Suppressor macrophage treated with lipopolysaccharide for 4 hours (primary cell): ENCODE measurements around the gene MAGI1.
"Not testable (repeated sequence)": the region's sequence is repeated elsewhere in the genome, so short reads cannot be mapped to it uniquely, and the experiment has no call there.

Experiments used
- DNase-seq: peaks from one replicate; pipeline ENCODE4 v3.0.0-alpha.2; 2020

MAGI1 gene

DNA sequence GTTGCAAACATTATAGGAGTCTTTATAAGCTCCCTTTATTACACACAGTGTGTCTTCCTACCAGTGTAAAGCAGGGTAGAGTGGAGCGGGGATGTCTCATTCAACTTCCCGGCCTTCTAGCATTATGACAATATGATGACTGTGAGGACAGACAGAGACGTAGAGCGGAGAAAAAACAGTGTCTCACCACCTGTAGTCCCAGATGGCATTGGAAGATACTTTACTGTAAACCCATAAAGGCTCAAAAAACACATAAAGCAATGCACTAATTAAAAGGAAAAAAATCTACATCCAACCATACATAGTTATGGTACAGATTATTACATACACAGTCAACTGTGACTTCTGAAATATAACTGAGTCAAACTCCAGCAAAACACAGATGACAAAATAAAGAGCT lies 383.7 kb downstream of the MAGI1 start:
- no peak for DNase-seq

DNA sequence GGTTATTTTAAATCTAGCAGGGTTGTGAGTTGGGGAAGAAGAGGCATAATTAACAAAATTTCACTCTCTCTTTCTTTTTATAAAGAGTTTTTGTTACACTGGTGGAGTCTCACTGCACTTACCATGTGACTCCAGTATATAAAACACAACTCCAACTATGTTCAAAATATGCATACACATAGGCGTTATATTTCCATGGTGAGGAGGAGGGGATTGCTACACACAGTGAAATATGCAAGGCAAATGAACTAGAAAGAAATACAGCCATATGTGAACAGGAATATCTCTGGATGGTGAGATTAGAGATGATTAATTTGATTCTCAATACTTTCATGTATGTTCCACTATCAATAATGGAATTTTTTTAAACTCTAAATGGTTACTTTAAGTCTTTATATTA lies 385.0 kb downstream of the MAGI1 start:
- no peak for DNase-seq

DNA sequence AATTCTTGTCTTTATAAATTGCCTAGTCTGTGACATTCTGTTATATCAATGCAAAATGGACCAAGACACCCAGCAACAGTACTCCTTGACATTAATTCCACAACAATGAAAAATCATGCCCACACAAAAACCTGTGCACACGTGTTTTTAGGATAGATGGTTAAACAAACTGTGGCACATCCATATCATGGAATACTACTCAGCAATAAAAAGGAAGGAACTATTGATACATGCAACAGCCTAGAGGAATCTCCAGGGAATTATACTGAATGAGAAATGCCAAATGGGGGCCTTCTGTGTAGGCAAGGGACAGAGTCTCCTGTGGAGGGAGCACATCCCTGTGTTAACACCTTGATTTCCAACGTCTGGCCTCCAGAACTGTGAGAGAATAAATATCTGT lies 388.5 kb downstream of the MAGI1 start:
- no peak for DNase-seq

DNA sequence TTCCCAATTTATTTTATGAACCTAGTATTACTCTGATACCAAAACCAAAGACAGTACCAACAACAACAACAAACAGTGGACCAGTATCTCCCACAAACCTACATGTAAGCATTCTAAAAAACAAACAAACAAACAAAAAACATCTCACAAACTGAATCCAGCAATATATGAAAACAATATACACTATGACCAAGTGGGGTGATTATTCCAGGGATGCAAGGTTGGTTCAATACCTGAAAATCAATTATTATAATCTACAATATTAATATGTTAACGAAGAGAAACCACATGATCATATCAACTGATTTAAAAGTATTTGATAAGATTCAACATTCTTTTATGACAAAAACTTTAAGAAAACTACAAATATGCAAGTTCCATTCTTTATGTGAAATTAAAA lies 391.3 kb downstream of the MAGI1 start:
- no peak for DNase-seq

DNA sequence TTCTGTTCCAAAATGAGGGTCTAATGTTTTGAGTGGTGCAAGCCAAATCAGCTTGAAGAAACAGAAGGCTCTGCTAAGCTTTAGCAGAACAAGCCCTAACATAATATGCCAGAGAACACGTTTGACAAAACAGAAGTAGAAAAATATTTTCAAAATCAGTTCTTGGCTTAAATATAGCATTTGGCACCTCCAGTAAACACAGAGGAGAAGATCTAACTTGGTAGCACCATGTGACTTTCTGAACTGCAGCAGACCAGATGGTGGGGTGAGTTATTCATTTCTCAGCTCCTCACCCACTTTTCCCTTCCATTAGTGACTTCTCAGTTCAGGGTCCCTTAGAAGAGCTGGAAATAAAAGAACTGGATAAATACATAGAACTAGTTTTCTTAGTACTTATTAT lies 395.8 kb downstream of the MAGI1 start:
- DNase-seq = no peak

DNA sequence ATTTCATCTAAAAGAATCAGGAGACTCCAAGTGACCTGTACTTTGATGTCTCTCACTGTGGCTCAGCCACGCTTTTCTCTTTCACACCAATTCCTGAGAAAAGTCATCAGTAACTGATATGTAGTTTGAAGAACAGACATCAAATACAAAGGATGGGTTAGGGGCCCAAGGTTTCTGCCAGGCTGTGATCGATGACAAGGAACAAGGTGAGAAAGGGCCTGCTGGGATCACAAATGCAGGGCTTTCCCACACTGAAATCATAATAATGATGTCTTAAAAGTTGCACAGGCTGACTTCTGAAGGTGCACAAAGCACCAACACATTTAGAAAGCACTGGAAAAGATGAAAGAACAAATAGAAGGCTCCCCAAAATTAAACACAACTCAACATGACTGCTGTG lies 396.9 kb downstream of the MAGI1 start:
- DNase-seq = no peak

DNA sequence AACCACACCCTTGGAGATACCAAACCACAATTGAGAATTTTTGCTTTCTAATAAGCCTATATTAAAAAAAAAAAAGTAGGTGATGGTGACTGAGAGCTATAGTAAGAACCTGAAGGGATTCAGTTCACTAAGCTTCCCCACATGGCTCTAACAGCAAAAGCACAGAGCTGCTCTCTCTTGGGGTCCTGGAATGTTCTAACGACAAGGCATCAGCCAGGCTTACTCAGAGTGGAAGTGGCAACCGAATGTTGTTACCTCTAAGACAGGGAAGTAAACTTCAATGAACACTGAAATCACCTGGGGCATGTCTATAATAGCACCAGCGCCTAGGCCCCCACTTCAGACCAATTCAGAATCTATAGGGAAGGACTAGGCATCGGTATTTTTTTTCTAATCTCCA lies 397.7 kb downstream of the MAGI1 start:
- no peak for DNase-seq

DNA sequence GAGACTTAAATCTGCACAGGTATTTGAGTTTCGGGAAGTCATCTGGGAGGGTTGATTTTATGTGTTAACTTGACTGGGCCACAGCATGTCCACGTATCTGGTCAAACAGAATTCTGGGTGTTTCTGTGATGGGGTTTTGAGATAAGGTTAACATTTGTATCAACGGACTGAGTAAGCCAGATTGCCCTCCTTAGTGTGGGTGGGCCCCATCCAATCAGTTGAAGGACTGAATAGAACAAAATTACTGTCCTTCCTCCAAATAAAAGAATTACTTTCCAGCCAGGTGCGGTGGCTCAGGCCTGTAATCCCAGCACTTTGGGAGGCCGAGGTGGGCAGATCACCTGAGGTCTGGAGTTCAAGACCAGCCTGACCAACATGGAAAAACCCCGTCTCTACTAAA lies 399.3 kb downstream of the MAGI1 start:
- DNase-seq = no peak

DNA sequence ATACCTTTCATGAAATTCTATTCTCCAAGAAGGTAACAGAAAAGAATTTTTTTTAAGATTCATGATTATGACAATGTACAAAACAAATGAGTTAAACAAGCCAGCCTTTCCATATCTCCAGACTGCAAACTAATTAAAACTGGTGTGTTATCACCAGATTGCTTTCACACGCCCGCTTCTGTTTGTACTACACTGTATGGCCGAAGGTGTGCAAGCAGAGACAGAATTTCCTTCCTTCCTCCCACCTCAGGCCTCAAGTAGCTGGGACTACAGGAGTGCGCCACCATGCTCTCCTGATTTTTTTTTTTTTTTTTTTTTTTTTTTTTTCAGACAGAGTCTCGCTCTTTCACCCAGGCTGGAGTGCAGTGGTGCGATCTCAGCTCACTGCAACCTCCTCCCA lies 400.4 kb downstream of the MAGI1 start:
- no peak for DNase-seq

DNA sequence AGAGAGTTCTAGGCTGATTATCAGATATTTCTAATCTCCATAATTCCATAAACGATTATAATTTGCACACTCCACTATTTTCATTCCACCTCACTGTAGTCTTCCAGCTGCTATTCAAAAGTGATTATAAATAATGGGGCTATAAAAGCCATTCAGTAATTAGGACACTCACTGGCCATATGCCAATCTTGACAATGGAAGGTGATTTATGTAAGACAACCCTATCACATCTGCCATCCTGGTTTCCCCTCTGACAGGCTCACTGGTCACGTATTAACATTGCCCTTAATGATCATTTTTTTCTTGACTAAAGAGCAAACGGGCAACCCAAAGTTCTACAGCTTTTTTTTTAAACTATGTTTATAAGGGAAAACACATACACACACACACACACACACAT lies 402.4 kb downstream of the MAGI1 start:
- DNase-seq = no peak

DNA sequence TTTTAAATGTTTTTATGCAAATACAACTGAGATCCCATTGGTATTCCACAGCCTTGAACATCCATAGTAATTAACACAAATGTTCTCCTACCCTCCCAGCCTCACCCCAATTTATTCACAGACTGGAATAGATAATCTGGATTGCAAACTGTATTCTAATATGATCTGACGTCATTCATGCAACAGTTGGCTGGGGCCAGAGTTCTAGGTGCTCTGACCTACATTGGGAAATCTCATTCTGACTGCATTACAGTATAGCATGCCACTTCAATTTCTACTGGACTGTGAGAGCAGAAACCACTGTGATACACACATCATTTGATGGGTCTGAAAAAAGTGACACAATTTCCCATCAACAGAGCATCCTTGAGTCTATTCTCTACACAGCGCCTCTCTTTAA lies 403.1 kb downstream of the MAGI1 start:
- no peak for DNase-seq

DNA sequence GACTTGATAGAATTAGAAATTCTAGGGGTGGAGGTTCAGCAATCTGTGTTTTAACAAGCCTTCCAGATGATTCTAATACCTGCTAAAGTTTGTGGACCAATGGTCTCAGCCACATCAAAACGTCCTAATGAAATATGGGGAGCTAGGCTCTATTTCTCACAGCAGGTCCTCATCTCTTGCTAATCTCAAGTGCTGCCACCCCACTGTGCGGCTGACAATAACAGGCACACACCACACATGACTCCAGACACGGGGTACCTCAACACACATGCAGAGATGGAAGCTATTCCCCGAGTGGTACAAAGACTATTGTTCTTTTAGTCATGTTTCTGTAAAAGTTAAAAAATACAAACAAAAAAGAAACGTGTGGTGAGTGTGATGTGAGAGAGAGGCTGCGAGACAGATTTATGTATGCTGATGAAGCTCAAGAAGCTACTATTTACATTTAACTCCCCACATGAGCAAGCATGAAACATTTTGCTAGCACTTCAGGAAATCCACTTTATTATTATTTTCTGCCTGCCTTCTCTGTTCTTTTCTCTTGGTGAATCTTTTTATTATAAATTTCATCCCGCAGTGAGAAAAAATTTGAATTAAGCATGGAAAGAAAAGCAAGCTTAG lies 405.6 kb downstream of the MAGI1 start:
- no peak for DNase-seq

DNA sequence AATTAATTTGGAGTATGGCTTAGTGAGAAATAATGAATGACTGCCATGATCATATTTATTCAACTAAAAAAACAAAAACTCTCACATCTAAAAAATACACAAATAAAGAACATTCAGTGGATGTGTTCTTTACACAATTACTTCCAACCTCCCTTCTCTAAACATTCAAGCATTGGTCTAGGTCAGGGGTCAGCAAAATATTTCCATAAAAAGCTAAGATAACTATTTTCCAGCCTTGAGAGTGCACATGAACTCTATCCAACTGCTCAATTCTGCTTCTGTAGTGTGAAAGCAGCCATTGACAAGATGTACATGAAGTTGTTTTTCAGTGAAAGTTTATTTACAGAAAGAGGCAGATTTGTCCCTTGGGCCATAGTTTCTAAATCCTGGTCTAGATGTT lies 406.3 kb downstream of the MAGI1 start:
- no peak for DNase-seq

DNA sequence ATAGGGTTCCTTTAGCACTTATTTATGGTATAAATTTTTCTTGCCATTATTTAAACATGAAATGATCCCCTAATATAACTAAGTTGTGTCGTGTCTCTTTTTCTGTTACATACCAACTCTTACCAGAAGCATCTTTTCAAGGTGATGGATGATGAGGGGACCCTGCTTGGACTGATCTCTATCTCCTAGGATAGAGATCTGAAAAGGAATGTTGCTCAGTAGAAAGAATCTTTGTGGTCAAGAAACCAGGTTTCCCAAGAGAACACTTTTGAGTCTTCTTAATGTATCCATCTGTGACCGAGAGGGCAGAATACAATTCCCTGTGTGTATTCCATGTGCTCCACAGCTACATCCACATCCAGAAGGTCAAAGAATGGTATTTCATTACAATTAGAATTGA lies 409.7 kb downstream of the MAGI1 start:
- DNase-seq = no peak

DNA sequence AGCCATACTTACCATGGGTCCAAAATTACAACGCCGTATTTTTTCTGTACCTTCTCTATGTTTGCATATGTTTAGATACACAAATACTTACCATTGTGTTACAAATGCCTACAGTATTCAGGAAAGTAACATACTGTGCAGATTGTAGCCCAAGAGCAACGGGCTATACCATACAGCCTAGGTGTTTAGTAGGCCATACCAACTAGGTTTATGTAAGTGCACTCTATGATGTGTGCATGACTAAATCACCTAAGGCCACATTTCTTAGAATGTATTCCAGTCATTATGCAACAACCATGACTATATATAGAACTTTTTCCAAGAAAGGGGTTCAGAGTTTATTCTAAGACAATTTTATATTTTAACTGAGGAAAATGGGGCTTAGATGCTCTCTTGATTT lies 411.7 kb downstream of the MAGI1 start:
- DNase-seq = no peak

DNA sequence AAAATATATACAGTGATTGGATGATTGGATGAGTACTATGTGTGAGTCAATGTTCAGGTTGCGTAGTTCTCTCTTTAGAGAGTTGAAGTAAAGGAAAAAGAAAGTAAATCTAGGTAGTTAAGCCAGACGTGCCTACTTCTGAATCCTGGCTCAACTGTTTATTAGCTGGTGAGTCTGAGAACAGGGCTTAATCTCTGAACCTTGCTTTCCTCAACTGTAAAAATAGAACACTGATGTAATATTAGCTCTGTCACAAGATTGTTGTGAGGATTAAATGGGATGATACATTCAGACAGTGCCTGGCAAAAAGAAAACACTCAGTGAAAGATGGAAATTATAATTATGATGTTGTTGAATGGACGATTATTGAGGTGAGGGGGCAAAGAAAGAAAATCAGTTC lies 413.4 kb downstream of the MAGI1 start:
- DNase-seq = no peak

DNA sequence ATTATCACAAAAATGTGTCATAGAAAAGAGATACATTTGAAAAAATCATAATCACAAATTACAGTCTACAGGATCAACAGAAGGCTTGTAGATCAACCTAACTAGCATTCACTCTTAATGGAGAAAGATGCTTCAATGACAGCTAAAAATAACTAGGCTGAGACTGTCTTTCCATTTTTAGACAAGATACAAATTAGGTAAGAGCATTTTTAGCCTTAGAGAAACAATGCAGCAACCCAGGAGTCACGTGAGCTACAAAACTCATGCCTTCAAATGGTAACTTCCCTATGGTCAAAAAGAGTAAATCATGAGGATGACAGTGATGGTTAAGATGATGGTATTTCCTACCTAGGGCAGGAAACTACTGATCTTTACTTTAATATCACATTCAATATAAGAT lies 415.4 kb downstream of the MAGI1 start:
- DNase-seq = no peak

DNA sequence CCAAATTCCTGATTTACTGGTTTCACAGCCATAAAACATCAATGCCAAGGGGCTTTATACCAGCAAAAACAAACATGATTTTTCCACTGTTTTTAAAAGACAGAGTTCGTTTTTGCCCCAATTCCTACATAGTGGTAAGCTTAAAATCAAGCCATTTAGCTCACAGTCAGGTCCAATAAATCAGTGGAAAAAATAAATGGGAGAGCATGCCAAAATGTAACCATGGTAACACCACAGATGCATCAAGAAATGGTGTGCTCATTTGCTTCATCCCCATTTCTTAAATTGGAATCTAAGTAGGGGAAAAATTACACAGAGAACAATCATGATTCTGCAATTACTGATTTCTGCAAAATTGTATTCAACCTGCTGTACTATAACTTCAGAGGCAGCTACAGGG lies 418.8 kb downstream of the MAGI1 start:
- DNase-seq = no peak

DNA sequence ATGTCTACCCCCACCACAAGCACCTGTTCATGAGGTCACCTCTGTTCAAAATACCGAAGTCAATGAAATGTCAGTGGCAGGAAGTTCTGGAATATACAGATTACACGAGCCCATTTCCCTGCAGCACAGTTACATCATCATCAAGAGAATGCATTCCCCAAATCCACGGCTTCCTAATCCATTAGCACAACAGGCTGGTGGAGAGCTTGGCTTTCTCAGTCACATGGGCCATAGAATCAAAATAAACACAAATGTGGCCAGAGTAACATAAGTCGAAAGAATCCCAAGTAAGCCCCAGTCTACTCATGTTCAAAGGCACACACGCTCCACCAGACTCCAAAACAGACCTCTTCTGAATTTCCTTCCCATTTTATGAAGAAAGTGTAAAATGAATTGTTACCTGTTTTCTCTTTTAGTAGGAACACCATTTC lies 419.3 kb downstream of the MAGI1 start:
- DNase-seq = no peak

DNA sequence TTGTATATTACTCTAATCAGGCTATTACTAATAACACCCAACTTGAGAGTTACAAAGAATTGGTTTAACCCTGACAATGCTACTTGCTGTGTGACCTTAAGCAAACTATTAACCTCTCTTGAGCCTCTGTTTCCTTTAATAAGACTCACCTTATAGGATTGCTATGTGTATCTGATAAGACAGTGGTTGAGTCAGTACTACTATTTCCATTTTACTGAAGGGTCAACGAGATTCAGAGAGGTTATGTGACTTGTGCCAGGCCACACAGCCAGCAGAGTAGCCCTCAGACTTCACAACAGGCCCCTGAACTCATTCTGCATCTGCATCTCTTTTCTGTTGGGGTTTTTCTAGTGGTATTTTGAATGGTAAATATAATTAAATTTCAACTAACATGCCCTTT lies 420.1 kb downstream of the MAGI1 start:
- no peak for DNase-seq

DNA sequence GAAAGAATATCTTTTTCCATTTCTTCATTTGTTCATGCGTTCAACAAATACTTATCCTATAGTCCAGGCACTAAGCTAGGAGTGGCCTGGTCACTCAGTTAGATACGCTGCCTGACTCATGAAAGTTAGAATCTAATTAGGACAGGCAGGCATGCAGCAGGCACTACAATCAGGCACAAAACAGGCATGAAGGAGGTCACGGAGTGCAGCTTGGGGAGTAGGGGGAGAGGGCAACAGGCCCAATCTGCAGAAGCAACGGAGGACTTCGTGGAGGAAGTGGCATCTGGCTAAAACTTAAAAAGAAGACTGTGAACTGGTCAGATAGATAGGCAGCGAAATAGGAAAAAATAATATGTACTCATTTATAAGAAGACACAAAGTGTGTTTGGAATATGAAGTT lies 420.9 kb downstream of the MAGI1 start:
- no peak for DNase-seq

DNA sequence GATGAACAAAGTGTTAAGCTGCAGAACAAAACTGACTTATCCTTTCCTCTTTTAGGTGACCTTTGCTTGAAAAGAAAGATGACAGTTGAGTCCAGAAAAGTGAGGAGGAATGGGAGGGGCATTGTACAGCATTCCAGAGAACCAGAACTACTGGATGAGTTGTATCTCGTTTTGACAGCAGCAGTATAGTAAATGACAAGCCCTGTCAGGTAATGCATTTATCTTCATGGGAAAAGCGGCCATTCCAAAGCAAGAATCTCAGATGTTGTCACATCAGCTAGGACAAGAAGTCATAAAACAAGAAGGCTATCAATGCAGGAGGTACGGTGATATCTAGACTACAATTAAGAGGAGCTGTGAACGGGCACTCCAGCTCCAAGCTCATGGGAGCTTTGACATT lies 421.5 kb downstream of the MAGI1 start:
- DNase-seq = no peak

DNA sequence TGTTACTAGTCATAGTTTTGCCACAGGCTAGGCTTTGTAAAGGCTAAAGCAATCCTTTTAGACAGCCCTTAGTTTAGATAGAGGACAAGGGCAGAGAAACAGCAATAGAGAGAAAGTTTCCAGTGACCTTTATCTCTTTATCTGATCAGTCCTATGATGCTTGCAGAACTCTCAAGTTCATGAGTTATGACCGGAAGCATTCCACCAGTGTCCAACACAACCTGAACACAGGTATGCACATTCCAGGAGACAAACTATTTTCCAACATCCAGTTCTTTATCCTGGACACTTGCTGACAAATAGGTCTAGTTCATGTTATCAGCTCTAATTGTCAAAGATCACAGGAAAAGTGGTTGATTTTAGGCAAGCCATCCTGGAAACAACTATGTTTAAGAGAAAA lies 422.2 kb downstream of the MAGI1 start:
- no peak for DNase-seq

DNA sequence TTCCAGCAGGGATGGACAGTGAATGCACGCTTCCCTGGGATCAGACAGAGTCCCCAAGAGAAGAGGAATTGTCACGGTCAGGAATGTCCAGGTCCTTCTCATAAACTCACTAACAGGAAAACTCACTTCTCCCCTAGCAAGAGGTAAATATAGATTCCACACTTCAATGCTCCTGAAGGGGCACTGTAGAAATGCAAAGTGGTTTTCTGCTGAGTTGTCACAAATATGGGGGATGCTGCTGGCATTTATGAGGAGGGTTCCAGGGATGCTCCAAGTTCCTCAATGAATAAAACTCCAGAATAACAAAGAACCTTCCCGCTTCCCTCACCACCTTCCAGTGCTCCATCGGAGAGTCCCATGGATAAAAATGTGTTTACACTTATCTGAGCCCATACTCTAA lies 423.4 kb downstream of the MAGI1 start:
- DNase-seq = no peak

DNA sequence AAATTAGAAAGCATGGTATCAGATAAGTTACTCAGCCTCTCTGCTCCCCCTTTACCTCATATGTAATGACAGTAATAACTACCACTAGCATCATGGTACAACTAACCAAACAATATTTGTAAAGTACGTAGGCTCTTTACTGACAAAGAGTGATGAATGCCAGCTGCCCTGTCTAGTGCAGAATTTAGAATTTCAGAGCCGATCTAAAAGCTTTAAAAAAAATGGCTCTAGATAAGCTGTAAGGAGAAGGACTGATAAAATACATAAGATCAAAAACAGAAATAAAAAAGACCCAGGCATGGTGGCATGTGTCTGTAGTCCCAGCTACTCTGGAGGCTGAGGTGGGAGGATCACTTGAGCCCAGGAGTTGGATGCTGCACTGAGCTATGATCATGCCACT lies 424.1 kb downstream of the MAGI1 start:
- DNase-seq = no peak

DNA sequence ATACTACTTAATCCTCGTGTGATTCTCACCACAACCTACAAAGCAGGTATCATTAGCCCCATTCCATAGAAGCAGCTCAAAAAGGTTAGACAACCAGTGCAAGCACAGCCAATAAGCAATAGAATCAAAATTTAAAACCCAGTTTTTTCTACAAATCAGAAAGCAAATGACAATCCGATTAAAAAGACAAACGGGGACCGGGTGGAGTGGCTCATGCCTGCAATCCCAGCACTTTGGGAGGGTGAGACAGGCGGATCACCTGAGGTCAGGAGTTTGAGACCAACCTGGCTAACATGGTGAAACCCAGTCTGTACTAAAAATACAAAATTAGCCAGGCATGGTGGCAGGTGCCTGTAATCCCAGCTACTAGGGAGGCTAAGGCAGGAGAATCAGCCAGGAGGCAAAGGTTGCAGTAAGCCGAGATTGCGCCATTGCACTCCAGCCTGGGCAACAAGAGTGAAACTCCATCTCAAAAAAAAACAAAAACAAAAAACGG lies 430.7 kb downstream of the MAGI1 start:
- not testable (repeated sequence) for DNase-seq
